GM21381 (cell line): ENCODE results near the gene NSD1.

Experiments used
- ATAC-seq: cut with Tn5 transposase; IDR thresholded peaks from one replicate; pipeline ENCODE4 v1.9.1; 2021; ENCODE audit warnings: mild to moderate bottlenecking, moderate library complexity; ENCODE audit not compliant: unreplicated experiment

Gene NSD1

GRCh38 chr5:177319913-177320588 is 186.5 kb downstream of the NSD1 start:
- ATAC-seq: no peak

GRCh38 chr5:177320879-177321278 is 187.3 kb downstream of the NSD1 start:
- ATAC-seq: no peak

- no peak for ATAC-seq
These were observed 192.4 kb downstream of the NSD1 start for GRCh38 chr5:177325868-177326381.

GRCh38 chr5:177327539-177328522 is 194.3 kb downstream of the NSD1 start:
- no peak for ATAC-seq

GRCh38 chr5:177328545-177329231 is 195.1 kb downstream of the NSD1 start:
- no peak for ATAC-seq

- no peak for ATAC-seq
These were observed 196.3 kb downstream of the NSD1 start for GRCh38 chr5:177329883-177330282.

- ATAC-seq: no peak
These were observed 197.6 kb downstream of the NSD1 start for GRCh38 chr5:177330991-177331842.

- no peak for ATAC-seq
These were observed 198.7 kb downstream of the NSD1 start for GRCh38 chr5:177332031-177332895.

- ATAC-seq: no peak
These were observed 199.3 kb downstream of the NSD1 start for GRCh38 chr5:177332896-177333260.

GRCh38 chr5:177333420-177334154 is 200.0 kb downstream of the NSD1 start:
- ATAC-seq: no peak

GRCh38 chr5:177334155-177334551 is 200.6 kb downstream of the NSD1 start:
- no peak for ATAC-seq

- no peak for ATAC-seq
These were observed 201.5 kb downstream of the NSD1 start for GRCh38 chr5:177334781-177335700.

GRCh38 chr5:177335701-177336065 is 202.1 kb downstream of the NSD1 start:
- ATAC-seq: no peak

GRCh38 chr5:177336112-177336511 is 202.5 kb downstream of the NSD1 start:
- no peak for ATAC-seq

GRCh38 chr5:177336603-177337494 is 203.3 kb downstream of the NSD1 start:
- ATAC-seq: no peak

- no peak for ATAC-seq
These were observed 204.9 kb downstream of the NSD1 start for GRCh38 chr5:177338251-177339106.
